HepG2 (cell line): Measurements from ENCODE around the gene TMPO. TPM values are rescaled to one million over a fixed set of nuclear protein-coding genes. Genes with fewer than 3 reads are reported as not detected.

ENCODE experiments used
- ATAC-seq: fragments of 200-7000 bp; cut with Tn5 transposase; 3 replicates; pipeline ENCODE4 v1.9.1; 2020; ENCODE audit warnings: mild to moderate bottlenecking, moderate library complexity
- BruUV-seq: library from RNA; stranded (reverse); fragments of 400-500 nt; replicated peaks from 2 replicates; lab custom pipeline; 2021; lab: Mats Ljungman, UMichigan
- CTCF ChIA-PET: fragments of 300-600 bp; formaldehyde crosslinking; extraction: SDS; loops from one replicate; lab custom pipeline; 2021; ENCODE audit warnings: low total read pairs, inconsistent platforms, low intra/inter-chr PET ratio; lab: Yijun Ruan, JAX
- POLR2A ChIA-PET: fragments of 350-600 bp; sonication (Branson Sonifier 250); formaldehyde crosslinking; loops from one replicate; lab custom pipeline; 2020; ENCODE audit warnings: antibody characterized with exemption, inconsistent platforms; lab: Yijun Ruan, JAX
- DNase-seq: peaks from one replicate; pipeline ENCODE4 v3.0.0-alpha.2; 2015; ENCODE audit warnings: low spot score
- FAIRE-seq: peaks from 3 replicates; lab custom pipeline; 2011; peaks lifted over from hg19 to GRCh38; lab: Jason Lieb, UNC
- H2AFZ ChIP-seq: one replicate; pipeline ENCODE4 v1.6.1; 2011; ENCODE audit warnings: low read length, inconsistent platforms
- H3K27ac ChIP-seq: fragments of 300-600 bp; 3 replicates; pipeline ENCODE4 v1.8.0; 2011; ENCODE audit warnings: mixed run types, mild to moderate bottlenecking, mixed read lengths, low read length, inconsistent platforms; ENCODE audit not compliant: insufficient read depth; ENCODE audit errors: extremely low read length
- H3K27me3 ChIP-seq, 2 experiments: fragments of 200-600 bp in 1 of 2; 2 replicates in 1 of 2; 3 replicates in 1 of 2; pipeline versions ENCODE4 v1.6.0 to v1.8.0; 2011; ENCODE audit warnings: low read length in 2 of 2, mild to moderate bottlenecking in 2 of 2, moderate library complexity in 2 of 2, inconsistent platforms in 1 of 2; ENCODE audit not compliant: insufficient read depth in 2 of 2, control insufficient read depth in 1 of 2
- H3K36me3 ChIP-seq, 2 experiments: fragments of 200-600 bp in 1 of 2; replicated peaks in 1 of 2; 2 replicates in 1 of 2; 3 replicates in 1 of 2; pipeline versions ENCODE4 v1.5.1 to v1.8.0; 2011; ENCODE audit warnings: low read length in 2 of 2, inconsistent platforms in 1 of 2; ENCODE audit not compliant: insufficient read depth in 2 of 2, control insufficient read depth in 1 of 2
- H3K4me1 ChIP-seq: 2 replicates; pipeline ENCODE4 v1.5.1; 2012; ENCODE audit warnings: low read length, inconsistent platforms; ENCODE audit not compliant: insufficient read depth
- H3K4me2 ChIP-seq: 2 replicates; pipeline ENCODE4 v1.6.0; 2011; ENCODE audit warnings: low read depth, low read length, inconsistent platforms
- H3K4me3 ChIP-seq, 3 experiments: fragments of 200-600 bp in 1 of 3; sonication (generic), shearing (Covaris generic) in 1 of 3; replicated peaks in 1 of 3; 2 replicates each; pipeline ENCODE4 v1.5.1; 2011 to 2016; ENCODE audit warnings: low read length in 3 of 3, inconsistent platforms in 2 of 3, low read depth in 2 of 3, mild to moderate bottlenecking in 2 of 3, control low read depth in 1 of 3, mixed read lengths in 1 of 3; ENCODE audit not compliant: insufficient read depth in 1 of 3
- H3K79me2 ChIP-seq: one replicate; pipeline ENCODE4 v1.6.1; 2011; ENCODE audit warnings: low read length, inconsistent platforms; ENCODE audit not compliant: insufficient read depth
- H3K9ac ChIP-seq: 2 replicates; pipeline ENCODE4 v1.6.0; 2011; ENCODE audit warnings: mild to moderate bottlenecking, low read depth, low read length, inconsistent platforms; ENCODE audit not compliant: insufficient read depth
- H3K9me3 ChIP-seq: 2 replicates; pipeline ENCODE4 v1.5.1; 2012; ENCODE audit warnings: mild to moderate bottlenecking, low read length
- H4K20me1 ChIP-seq: 2 replicates; pipeline ENCODE4 v1.6.0; 2011; ENCODE audit warnings: inconsistent platforms, mild to moderate bottlenecking, low read length, moderate library complexity; ENCODE audit not compliant: insufficient read depth
- JUND ChIP-seq: sonication (generic); formaldehyde crosslinking; IDR thresholded peaks from 2 replicates; pipeline ENCODE4 v1.8.0; 2022; ENCODE audit warnings: mild to moderate bottlenecking, missing genetic modification reagents
- KDM2A ChIP-seq: sonication (generic); formaldehyde crosslinking; IDR thresholded peaks from 2 replicates; pipeline ENCODE4 v1.4.0; 2020; ENCODE audit warnings: low read depth, missing genetic modification reagents, borderline replicate concordance
- STAG1 ChIP-seq: sonication (generic); formaldehyde crosslinking; IDR thresholded peaks from 2 replicates; pipeline ENCODE4 v1.4.0; 2020; ENCODE audit warnings: missing genetic modification reagents
- ZNF121 ChIP-seq: sonication (generic); formaldehyde crosslinking; IDR thresholded peaks from 2 replicates; pipeline ENCODE4 v1.5.0; 2020; ENCODE audit warnings: mild to moderate bottlenecking, missing genetic modification reagents
- ZNF3 ChIP-seq: IDR thresholded peaks from 2 replicates; pipeline ENCODE4 v1.7.0; 2017; ENCODE audit warnings: inconsistent platforms
- ZNF850 ChIP-seq: sonication (generic); formaldehyde crosslinking; conservative IDR thresholded peaks from 2 replicates; pipeline ENCODE4 v1.9.0; 2021; ENCODE audit warnings: mild to moderate bottlenecking, missing genetic modification reagents
- WGBS: methylation state at CpG from one replicate; pipeline ENCODE4 v1.1.6; 2017; ENCODE audit warnings: low lambda C conversion rate; 5-methylcytosine and 5-hydroxymethylcytosine counted together
- in situ Hi-C: cut with HindIII; loops from 2 replicates; pipeline ENCODE4 v1.10.0; 2017; ENCODE audit warnings: low pct_unique_long_range_greater_than_20kb; ENCODE audit not compliant: extremely low pct_ligation_motif_present
- intact Hi-C: fragments of 100-400 bp; cut with micrococcal nuclease; formaldehyde crosslinking; loops from one replicate; pipeline ENCODE4 v1.10.0; 2022; ENCODE audit not compliant: unreplicated experiment
- polyA plus RNA-seq, 8 experiments: library from polyadenylated mRNA; depleted of rRNA in 3 of 8; stranded (reverse) in 7 of 8; unstranded in 1 of 8; fragments of >200 nt; fragmentation: Illumina TruSeq in 4 of 8; extraction: Trizol in 4 of 8; gene quantifications; 2 replicates each; pipeline versions ENCODE4 v1.2.1 to v1.2.3, GENCODE V29; 2011 to 2016; ENCODE audit warnings: low read depth in 4 of 8, missing spikeins in 1 of 8, mixed read lengths in 1 of 8; ENCODE audit not compliant: insufficient read depth in 1 of 8
- total RNA-seq, 5 experiments: library from RNA; depleted of rRNA; stranded (reverse); fragments of >200 nt; fragmentation: Illumina TruSeq; extraction: Trizol; gene quantifications; 2 replicates each; pipeline ENCODE4 v1.2.3, GENCODE V29; 2016; ENCODE audit warnings: low read depth in 1 of 5
- TF ChIP-seq, protein P1 (sequence below): fragments of 450-650 bp; IDR thresholded peaks from 2 replicates; pipeline ENCODE4 v1.6.1; 2017; ENCODE audit warnings: mild to moderate bottlenecking

The TMPO gene
- total and polyA plus RNA-seq, 2 of the 13 experiments (the other 11 are each of a cell fraction or from before 2014, with no cell fraction given): 24.2 to 167 TPM

- no peak overlapping the region for H2AFZ ChIP-seq
- peaks cover 39% of the 10 kb centered on the region for H3K4me1 ChIP-seq
- H3K79me2 ChIP-seq: peaks cover 87% of the 10 kb centered on the region
- intact Hi-C loops (loop anchor here (2.0 to 5.0 kb wide), 2 partner anchors 13 to 73 kb away; partner anchors contain the start of gene SLC25A3), in situ Hi-C loops (loop anchor here (5.0 kb wide), 1 partner anchor 97 kb away; no protein-coding TSS in a partner anchor)
- BruUV-seq: no TSS peak
- TF ChIP-seq KDM2A (CRISPR knock-in tag): no peak
- ATAC-seq: no peak
- no peaks in the 10 kb centered on the region for H3K9me3 ChIP-seq
- no peak for DNase-seq
- WGBS: 93% methylated on average over 13 of the region's 13 CpGs
- 0 out of 6 replicates have a peak overlapping the region, but pooled peaks of 1 of the 3 experiments have one; percentile 0 for H3K4me3 ChIP-seq
- ChIA-PET CTCF (no interaction called here), POLR2A (no interaction called here)
- peaks cover 24% of the 10 kb centered on the region for H4K20me1 ChIP-seq
- H3K4me2 ChIP-seq: peak overlapping the region; percentile 7; the same call in 1 of the 2 replicates
- H3K9ac ChIP-seq: no peak overlapping the region
- FAIRE-seq: no peak
- no peaks in the 10 kb centered on the region; a peak in 1 of 5 replicates for H3K27me3 ChIP-seq
- H3K36me3 ChIP-seq: peaks cover 2 to 9% of the 10 kb centered on the region in 2 experiments; a peak in 2 of 5 replicates
- no peak overlapping the region for H3K27ac ChIP-seq
These were observed 4.0 kb downstream of the TMPO start for GRCh38 chr12:98519257-98519907.

GRCh38 chr12:98530068-98530467 lies 14.7 kb downstream of the TMPO start:
- ATAC-seq (peak; percentile 38; the same call in 1 of the 3 replicates), FAIRE-seq (no peak), DNase-seq (no peak)
- Histone ChIP-seq H3K27me3 (no peaks in the 10 kb centered on the region), H3K4me1 (peaks cover 17% of the 10 kb centered on the region), H3K9me3 (no peaks in the 10 kb centered on the region), H2AFZ (no peak overlapping the region), H3K36me3 (peaks cover 9 to 54% of the 10 kb centered on the region in 2 experiments), H3K4me3 (no peak overlapping the region), H3K27ac (no peak overlapping the region), H4K20me1 (no peaks in the 10 kb centered on the region; the same call in 1 of the 2 replicates), H3K79me2 (peaks cover 39% of the 10 kb centered on the region), H3K4me2 (no peak overlapping the region), H3K9ac (no peak overlapping the region)
- in situ Hi-C loops (no loop called here), intact Hi-C loops (no loop called here)
- TF ChIP-seq JUND (CRISPR knock-in tag): no peak
- peak; percentile 82 for TF ChIP-seq ZNF121 (CRISPR knock-in tag)
- peak; percentile 97 for TF ChIP-seq ZNF3 (CRISPR knock-in tag)
- TF ChIP-seq, protein P1, sequence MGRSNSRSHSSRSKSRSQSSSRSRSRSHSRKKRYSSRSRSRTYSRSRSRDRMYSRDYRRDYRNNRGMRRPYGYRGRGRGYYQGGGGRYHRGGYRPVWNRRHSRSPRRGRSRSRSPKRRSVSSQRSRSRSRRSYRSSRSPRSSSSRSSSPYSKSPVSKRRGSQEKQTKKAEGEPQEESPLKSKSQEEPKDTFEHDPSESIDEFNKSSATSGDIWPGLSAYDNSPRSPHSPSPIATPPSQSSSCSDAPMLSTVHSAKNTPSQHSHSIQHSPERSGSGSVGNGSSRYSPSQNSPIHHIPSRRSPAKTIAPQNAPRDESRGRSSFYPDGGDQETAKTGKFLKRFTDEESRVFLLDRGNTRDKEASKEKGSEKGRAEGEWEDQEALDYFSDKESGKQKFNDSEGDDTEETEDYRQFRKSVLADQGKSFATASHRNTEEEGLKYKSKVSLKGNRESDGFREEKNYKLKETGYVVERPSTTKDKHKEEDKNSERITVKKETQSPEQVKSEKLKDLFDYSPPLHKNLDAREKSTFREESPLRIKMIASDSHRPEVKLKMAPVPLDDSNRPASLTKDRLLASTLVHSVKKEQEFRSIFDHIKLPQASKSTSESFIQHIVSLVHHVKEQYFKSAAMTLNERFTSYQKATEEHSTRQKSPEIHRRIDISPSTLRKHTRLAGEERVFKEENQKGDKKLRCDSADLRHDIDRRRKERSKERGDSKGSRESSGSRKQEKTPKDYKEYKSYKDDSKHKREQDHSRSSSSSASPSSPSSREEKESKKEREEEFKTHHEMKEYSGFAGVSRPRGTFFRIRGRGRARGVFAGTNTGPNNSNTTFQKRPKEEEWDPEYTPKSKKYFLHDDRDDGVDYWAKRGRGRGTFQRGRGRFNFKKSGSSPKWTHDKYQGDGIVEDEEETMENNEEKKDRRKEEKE: no peak
- no peak for TF ChIP-seq ZNF850
- TF ChIP-seq STAG1 (CRISPR knock-in tag): no peak
- 83% methylated on average over 1 of the region's 1 CpG for WGBS
- no TSS peak for BruUV-seq
- POLR2A ChIA-PET: no interaction called here
- CTCF ChIA-PET: no interaction called here
